Activated T-helper 9 cell treated with anti-CD3 and anti-CD28 coated beads, Interleukin-2, amount 50 U/mL, for 16 hours (primary cell): ENCODE data around the gene LY6G6F.
A peak's percentile ranks its signal among the peaks of the same experiment; 100 is the strongest.

ENCODE experiments used
- DNase-seq: peaks from one replicate; pipeline ENCODE4 v3.0.0-alpha.2; 2020; ENCODE audit warnings: low read depth

The LY6G6F gene

GRCh38 chr6:31723980-31724691 lies 17.5 kb downstream of the LY6G6F start:
- no peak for DNase-seq

- no peak for DNase-seq
Observed at GRCh38 chr6:31725502-31726350, 19.1 kb downstream of the LY6G6F start.

- DNase-seq, result no peak
Observed at GRCh38 chr6:31727034-31727716, 20.5 kb downstream of the LY6G6F start.

- no peak for DNase-seq
Observed at GRCh38 chr6:31727717-31728671, 21.3 kb downstream of the LY6G6F start.

- no peak for DNase-seq
Observed at GRCh38 chr6:31728767-31729514, 22.3 kb downstream of the LY6G6F start, which contains the start of gene DDAH2. Gene DDAH2 (minus strand): TSS chr6:31729299. CDS start chr6:31729161, 138 bp downstream.

- DNase-seq, result peak; percentile 67
Observed at GRCh38 chr6:31729515-31729978, 22.9 kb downstream of the LY6G6F start.

- DNase-seq, result peak; percentile 37
Observed at GRCh38 chr6:31729979-31730630, 23.4 kb downstream of the LY6G6F start.

GRCh38 chr6:31730631-31731086 lies 24.0 kb downstream of the LY6G6F start:
- no peak for DNase-seq

GRCh38 chr6:31732029-31732428 lies 25.4 kb downstream of the LY6G6F start:
- DNase-seq, result no peak

- DNase-seq, result no peak
Observed at GRCh38 chr6:31733734-31734133, 27.1 kb downstream of the LY6G6F start.

- DNase-seq, result no peak
Observed at GRCh38 chr6:31734247-31734820, 27.7 kb downstream of the LY6G6F start.

- DNase-seq, result peak; percentile 24
Observed at GRCh38 chr6:31734821-31735406, 28.2 kb downstream of the LY6G6F start.

- DNase-seq, result peak; percentile 69
Observed at GRCh38 chr6:31736021-31736767, 29.5 kb downstream of the LY6G6F start, which contains the start of gene CLIC1. Gene CLIC1 (minus strand): TSS chr6:31736530. CDS start chr6:31736300, 230 bp downstream.

- no peak for DNase-seq
Observed at GRCh38 chr6:31736768-31737314, 30.2 kb downstream of the LY6G6F start.

GRCh38 chr6:31737315-31737990 lies 30.8 kb downstream of the LY6G6F start:
- DNase-seq, result no peak

- DNase-seq, result peak; percentile 46
Observed at GRCh38 chr6:31737991-31738979, 31.6 kb downstream of the LY6G6F start.
